ENCODE data around the gene MARCHF7.

The MARCHF7 gene

GRCh38 chr2:159762075-159762474, 49.8 kb downstream of the MARCHF7 start:
- DNase-seq (ENCODE audit: low read depth) = no peak
